B cell (primary cell): ENCODE measurements around the gene OPN5. TPM values are rescaled to one million over a fixed set of nuclear protein-coding genes. Genes with fewer than 3 reads are reported as not detected.

ENCODE experiments used
- ATAC-seq: fragments of 200-7000 bp; cut with Tn5 transposase; one replicate; pipeline ENCODE4 v1.10.0; 2021; ENCODE audit warnings: low read depth, mild to moderate bottlenecking, moderate number of reproducible peaks, moderate library complexity
- CTCF ChIA-PET: fragments of 350-600 bp; sonication (Branson Sonifier 250); formaldehyde crosslinking; loops from one replicate; lab custom pipeline; 2021; ENCODE audit warnings: antibody characterized with exemption, inconsistent platforms; lab: Charles Lee
- POLR2A ChIA-PET: fragments of 350-600 bp; sonication (Branson Sonifier 250); formaldehyde crosslinking; loops from one replicate; lab custom pipeline; 2021; ENCODE audit warnings: antibody characterized with exemption; lab: Charles Lee
- DNase-seq: peaks from one replicate; pipeline ENCODE4 v3.0.0; 2013
- H2AFZ ChIP-seq: 2 replicates; pipeline ENCODE4 v1.6.1; 2012; ENCODE audit warnings: mild to moderate bottlenecking, low read depth, low read length; ENCODE audit not compliant: insufficient read depth, poor library complexity, severe bottlenecking
- H3K27ac ChIP-seq, 2 donors: 1 replicate in 1 of 2; 2 replicates in 1 of 2; pipeline ENCODE4 v1.5.1; 2012 to 2013; ENCODE audit warnings: low read length in 2 of 2, mild to moderate bottlenecking in 2 of 2, moderate library complexity in 1 of 2
- H3K27me3 ChIP-seq, 4 experiments: fragments of 200-600 bp in 1 of 4; sonication (generic) in 1 of 4; replicated peaks in 1 of 4; 1 replicate in 2 of 4; 2 replicates in 2 of 4; pipeline versions ENCODE4 v1.6.1 to v1.7.0; 2013 to 2016; ENCODE audit warnings: low read length in 3 of 4, mild to moderate bottlenecking in 2 of 4, mixed read lengths in 1 of 4, moderate library complexity in 1 of 4; ENCODE audit not compliant: insufficient read depth in 4 of 4, control insufficient read depth in 3 of 4; ENCODE audit errors: control extremely low read depth in 1 of 4
- H3K36me3 ChIP-seq, 2 experiments: replicated peaks in 1 of 2; 1 replicate in 1 of 2; 2 replicates in 1 of 2; pipeline versions ENCODE4 v1.6.1 to v1.7.1; 2013; ENCODE audit warnings: low read length in 1 of 2; ENCODE audit not compliant: insufficient read depth in 2 of 2, control insufficient read depth in 1 of 2; ENCODE audit errors: control extremely low read depth in 1 of 2, extremely low read depth in 1 of 2
- H3K4me1 ChIP-seq, 2 donors: fragments of 200-600 bp in 1 of 2; sonication (generic) in 1 of 2; 1 replicate in 1 of 2; 2 replicates in 1 of 2; pipeline versions ENCODE4 v1.5.1 to v1.6.1; 2013 to 2017; ENCODE audit warnings: low read length in 2 of 2; ENCODE audit not compliant: control insufficient read depth in 2 of 2, insufficient read depth in 2 of 2
- H3K4me2 ChIP-seq: replicated peaks from 2 replicates; pipeline ENCODE3; 2012; ENCODE audit warnings: mild to moderate bottlenecking, low read depth, low read length; ENCODE audit not compliant: poor library complexity, severe bottlenecking
- H3K4me3 ChIP-seq, 5 experiments: fragments of 200-600 bp in 1 of 5; sonication (generic) in 1 of 5; 1 replicate in 3 of 5; 2 replicates in 2 of 5; pipeline versions ENCODE4 v1.5.1 to v1.7.0; 2011 to 2016; ENCODE audit warnings: low read length in 4 of 5, mild to moderate bottlenecking in 4 of 5, low read depth in 2 of 5, control low read depth in 1 of 5, moderate library complexity in 1 of 5; ENCODE audit not compliant: insufficient read depth in 1 of 5; ENCODE audit errors: control extremely low read depth in 1 of 5, extremely low read depth in 1 of 5
- H3K79me2 ChIP-seq: fragments of 200-600 bp; sonication (generic); one replicate; pipeline ENCODE4 v1.6.0; 2016; ENCODE audit warnings: low read length; ENCODE audit not compliant: control insufficient read depth, insufficient read depth
- H3K9ac ChIP-seq: fragments of 200-600 bp; sonication (generic); 2 replicates; pipeline ENCODE4 v1.6.1; 2017; ENCODE audit warnings: mild to moderate bottlenecking, low read length, moderate library complexity
- H3K9me3 ChIP-seq, 3 donors: one replicate each; pipeline versions ENCODE4 v1.6.1 to v1.7.1; 2013; ENCODE audit warnings: low read length in 2 of 3; ENCODE audit not compliant: control insufficient read depth in 2 of 3, insufficient read depth in 1 of 3; ENCODE audit errors: control extremely low read depth in 1 of 3
- H4K20me1 ChIP-seq: 2 replicates; pipeline ENCODE4 v1.6.0; 2012; ENCODE audit warnings: mild to moderate bottlenecking, low read length; ENCODE audit not compliant: insufficient read depth, control insufficient read depth, poor library complexity, severe bottlenecking
- H3K27ac Mint-ChIP-seq: one replicate; pipeline ENCODE4 v1.8.0; 2021; ENCODE audit warnings: mixed read lengths
- H3K27me3 Mint-ChIP-seq: one replicate; pipeline ENCODE4 v1.8.0; 2021; ENCODE audit warnings: mixed read lengths
- H3K4me1 Mint-ChIP-seq: one replicate; pipeline ENCODE4 v1.8.0; 2021; ENCODE audit warnings: mixed read lengths
- H3K4me3 Mint-ChIP-seq: one replicate; pipeline ENCODE4 v1.8.0; 2021; ENCODE audit warnings: mixed read lengths
- H3K9me3 Mint-ChIP-seq: one replicate; pipeline ENCODE4 v1.8.0; 2022; ENCODE audit warnings: mixed read lengths; ENCODE audit not compliant: insufficient read depth
- CTCF ChIP-seq: fragments of 200-600 bp; IDR thresholded peaks from one replicate; pipeline ENCODE4 v1.8.0; 2022; ENCODE audit warnings: antibody characterized with exemption, mild to moderate bottlenecking
- EZH2 ChIP-seq: IDR thresholded peaks from 2 replicates; pipeline ENCODE4 v1.6.1; 2012; ENCODE audit warnings: borderline replicate concordance, low read depth, mild to moderate bottlenecking, moderate library complexity, low read length; ENCODE audit not compliant: insufficient read depth, poor library complexity, severe bottlenecking
- WGBS: methylation state at CpG from one replicate; pipeline ENCODE4 v1.1.5; 2013; ENCODE audit warnings: missing lambda C conversion rate; ENCODE audit not compliant: insufficient coverage; 5-methylcytosine and 5-hydroxymethylcytosine counted together
- intact Hi-C: fragments of 100-400 bp; cut with micrococcal nuclease; formaldehyde crosslinking; loops from one replicate; pipeline ENCODE4 v1.10.0; 2022
- polyA plus RNA-seq: library from polyadenylated mRNA; depleted of rRNA; stranded (reverse); fragments of >200 nt; gene quantifications from 2 replicates; pipeline ENCODE4 v1.2.3, GENCODE V29; 2012
- small RNA-seq: library from RNA; depleted of rRNA; stranded (forward); fragments of <200 nt; gene quantifications from one replicate; pipeline ENCODE3, GENCODE V24; 2012; ENCODE audit warnings: low replicate concordance, low read depth; ENCODE audit not compliant: insufficient read length
- total RNA-seq, 2 donors: library from RNA; stranded (reverse); fragments of 120-200 nt in 1 of 2; gene quantifications; 1 replicate in 1 of 2; 2 replicates in 1 of 2; pipeline versions ENCODE4 v1.2.3 to v1.2.4, GENCODE V29; 2013 to 2022

Gene OPN5
- total and polyA plus RNA-seq, 2 donors (not counting 1 experiment from before 2014, with no cell fraction given), result not detected

DNA sequence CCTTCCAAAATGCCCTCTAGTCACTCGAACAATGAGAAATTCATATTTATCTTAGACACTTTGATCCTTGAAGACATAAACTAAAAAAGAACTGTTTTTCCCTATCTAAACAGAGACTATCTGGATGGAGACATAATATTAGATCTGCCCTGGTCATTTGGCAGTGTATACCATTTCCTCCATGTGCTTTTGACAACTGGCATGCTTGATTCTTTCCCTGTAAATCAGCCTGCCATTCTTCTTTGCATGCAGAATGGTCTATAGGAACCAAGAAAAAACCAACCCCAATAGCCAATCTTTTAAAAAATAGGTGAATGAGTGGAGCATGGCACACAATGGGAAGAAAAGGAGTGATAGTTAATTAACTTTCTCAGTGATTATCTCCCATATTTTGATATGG is 93.8 kb downstream of the OPN5 start:
- CTCF ChIA-PET, result no interaction called here
- no peaks in the 10 kb centered on the region for H3K4me1 Mint-ChIP-seq
- Histone ChIP-seq H3K9ac (no peak overlapping the region), H3K4me3 (no peak overlapping the region), H3K36me3 (no peaks in the 10 kb centered on the region), H3K4me2 (no peak overlapping the region), H3K4me1 (no peaks in the 10 kb centered on the region), H4K20me1 (no peaks in the 10 kb centered on the region), H3K27me3 (no peaks in the 10 kb centered on the region), H3K9me3 (no peaks in the 10 kb centered on the region), H3K79me2 (no peaks in the 10 kb centered on the region), H3K27ac (no peak overlapping the region), H2AFZ (no peak overlapping the region)
- no peak overlapping the region for H3K4me3 Mint-ChIP-seq
- no peak overlapping the region for H3K27ac Mint-ChIP-seq
- DNase-seq, result no peak
- no CpG with 5 or more reads among the region's 1 CpG for WGBS
- H3K9me3 Mint-ChIP-seq, result no peaks in the 10 kb centered on the region
- POLR2A ChIA-PET, result no interaction called here
- intact Hi-C loops, result no loop called here
- no peaks in the 10 kb centered on the region for H3K27me3 Mint-ChIP-seq
- no peak for ATAC-seq
- TF ChIP-seq EZH2 (no peak), CTCF (no peak)

Small RNA genes lying within 50 kb of the gene (small RNA-seq; reads per million reads assigned to genes)
- gene RNU1-105P, result not detected

Other genes starting within 250 kb of the OPN5 start
- not detected in 2 replicates for gene ADGRF4, start 83.5 kb upstream of the OPN5 start, total RNA-seq
- not detected in 2 replicates for gene ADGRF4, start 83.5 kb upstream of the OPN5 start, polyA plus RNA-seq